Right ventricle myocardium inferior (tissue), 1 donor: ENCODE results near the gene GALNT15. TPM values are rescaled to one million over a fixed set of nuclear protein-coding genes. Genes with fewer than 3 reads are reported as not detected.

Experiments
- ATAC-seq: fragments of 200-7000 bp; cut with Tn5 transposase; one replicate; pipeline ENCODE4 v1.9.1; 2020; ENCODE audit warnings: mild to moderate bottlenecking, moderate library complexity
- DNase-seq: peaks from one replicate; pipeline ENCODE4 v3.0.0; 2021; ENCODE audit errors: missing footprints
- intact Hi-C: fragments of 100-400 bp; cut with DNase I; formaldehyde crosslinking; loops from one replicate; pipeline ENCODE4 v1.11.0; 2022
- total RNA-seq: library from RNA; stranded (reverse); fragmentation: NEBNext Ultra II Directional; extraction: Animal tissue kit (Norgen Biotek cat#: 25700); gene quantifications from one replicate; pipeline ENCODE4 v1.2.1, GENCODE V29; 2021
- donor health status: DM: no; HTN: yes; CAD: no; lungs with severe emphysema.

Gene GALNT15
- total RNA-seq, 1 donor from 2014 or later, result 5.8 TPM

GRCh38 chr3:16239086-16239770 lies 64.7 kb downstream of the GALNT15 start:
- DNase-seq, result no peak
- intact Hi-C loops, result no loop called here
- ATAC-seq, result no peak

GRCh38 chr3:16239780-16240179 lies 65.3 kb downstream of the GALNT15 start:
- intact Hi-C loops, result loop anchor here (10.0 kb wide), 1 partner anchor 605 kb away; no protein-coding TSS in a partner anchor
- ATAC-seq (no peak), DNase-seq (no peak)

- ATAC-seq (peak; percentile 24), DNase-seq (no peak)
- intact Hi-C loops, result loop anchor here (10.0 kb wide), 1 partner anchor 606 kb away; no protein-coding TSS in a partner anchor
Measured at GRCh38 chr3:16240229-16241023, 65.9 kb downstream of the GALNT15 start.

GRCh38 chr3:16241225-16241624 lies 66.7 kb downstream of the GALNT15 start:
- intact Hi-C loops, result loop anchor here (10.0 kb wide), 1 partner anchor 606 kb away; no protein-coding TSS in a partner anchor
- DNase-seq, result no peak
- ATAC-seq, result no peak

- no peak for DNase-seq
- intact Hi-C loops, result loop anchor here (10.0 kb wide), 1 partner anchor 607 kb away; no protein-coding TSS in a partner anchor
- no peak for ATAC-seq
Measured at GRCh38 chr3:16242177-16242576, 67.7 kb downstream of the GALNT15 start.

- intact Hi-C loops, result loop anchor here (10.0 kb wide), 1 partner anchor 609 kb away; no protein-coding TSS in a partner anchor
- peak; percentile 67 for DNase-seq
- ATAC-seq, result peak; percentile 84
Measured at GRCh38 chr3:16243706-16244490, 69.4 kb downstream of the GALNT15 start.

GRCh38 chr3:16245609-16246008 lies 71.1 kb downstream of the GALNT15 start:
- ATAC-seq, result no peak
- intact Hi-C loops, result loop anchor here (2.0 to 10.0 kb wide), 3 partner anchors 68 to 611 kb away; no protein-coding TSS in a partner anchor

GRCh38 chr3:16247282-16248061 lies 73.0 kb downstream of the GALNT15 start:
- peak; percentile 83 for DNase-seq
- peak; percentile 60 for ATAC-seq
- intact Hi-C loops, result loop anchor here (1.0 to 10.0 kb wide), 4 partner anchors 70 to 613 kb away; no protein-coding TSS in a partner anchor

More at GRCh38 chr3:16245609-16246008, 71.1 kb downstream of the GALNT15 start:
- DNase-seq, result no peak

- no peak for ATAC-seq
- no peak for DNase-seq
- intact Hi-C loops, result loop anchor here (5.0 to 10.0 kb wide), 2 partner anchors 71 to 614 kb away; no protein-coding TSS in a partner anchor
Measured at GRCh38 chr3:16248556-16248955, 74.1 kb downstream of the GALNT15 start.

- intact Hi-C loops, result loop anchor here (5.0 to 10.0 kb wide), 2 partner anchors 72 to 615 kb away; no protein-coding TSS in a partner anchor
- ATAC-seq (no peak), DNase-seq (no peak)
Measured at GRCh38 chr3:16249336-16249735, 74.9 kb downstream of the GALNT15 start.

GRCh38 chr3:16249886-16250285 lies 75.4 kb downstream of the GALNT15 start:
- no peak for DNase-seq
- ATAC-seq, result no peak
- intact Hi-C loops, result loop anchor here (5.0 to 10.0 kb wide), 2 partner anchors 73 to 615 kb away; no protein-coding TSS in a partner anchor

- intact Hi-C loops, result no loop called here
- no peak for DNase-seq
- no peak for ATAC-seq
Measured at GRCh38 chr3:16251316-16252085, 77.0 kb downstream of the GALNT15 start.

- no peak for ATAC-seq
- intact Hi-C loops, result no loop called here
- DNase-seq, result no peak
Measured at GRCh38 chr3:16252243-16252978, 77.9 kb downstream of the GALNT15 start.

- intact Hi-C loops, result no loop called here
- no peak for DNase-seq
- no peak for ATAC-seq
Measured at GRCh38 chr3:16252988-16253387, 78.5 kb downstream of the GALNT15 start.

GRCh38 chr3:16253601-16254000 lies 79.1 kb downstream of the GALNT15 start:
- DNase-seq (peak; percentile 80), ATAC-seq (peak; percentile 91)
- intact Hi-C loops, result no loop called here

GRCh38 chr3:16254916-16255315 lies 80.4 kb downstream of the GALNT15 start:
- ATAC-seq (no peak), DNase-seq (no peak)
- intact Hi-C loops, result no loop called here
